ENCODE data around the gene WDR27.

DNA sequence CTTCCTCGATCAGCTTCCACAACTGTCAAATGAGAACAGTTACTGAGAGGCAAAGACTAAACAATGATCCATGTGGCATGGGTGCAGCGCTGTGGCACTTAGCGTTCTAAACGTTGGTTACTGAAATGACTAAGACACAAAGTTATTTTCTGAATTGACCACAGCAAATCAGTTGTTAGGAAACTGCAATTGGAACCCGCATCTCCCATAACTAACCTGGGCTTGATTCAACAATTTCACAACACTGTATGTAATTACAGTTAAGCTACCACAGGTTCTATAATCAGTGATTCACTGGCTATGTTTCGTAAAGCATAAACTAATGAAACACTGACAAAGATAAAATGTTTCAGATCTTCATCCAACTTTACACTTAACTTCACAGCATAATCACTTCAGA is 12.5 kb downstream of the WDR27 start:
- TF ChIP-seq POLR2A (IDR thresholded peaks at IDR 0.05; ENCODE audit: low read length) = no peak
- TF ChIP-seq GATA1 (IDR thresholded peaks at IDR 0.05; ENCODE audit: low read depth, low read length) = no peak

All from erythroblast (primary cell).